GM19397 (cell line): ENCODE data around the gene MAFF.
A peak's percentile ranks its signal among the peaks of the same experiment; 100 is the strongest.

Experiments
- ATAC-seq: cut with Tn5 transposase; IDR thresholded peaks from one replicate; pipeline ENCODE4 v1.9.1; 2021; ENCODE audit warnings: mild to moderate bottlenecking, moderate library complexity; ENCODE audit not compliant: unreplicated experiment

The MAFF gene

GRCh38 chr22:38203090-38203810, 1.5 kb downstream of the MAFF start:
- ATAC-seq = no peak

GRCh38 chr22:38203855-38204514, 2.2 kb downstream of the MAFF start:
- no peak for ATAC-seq

DNA sequence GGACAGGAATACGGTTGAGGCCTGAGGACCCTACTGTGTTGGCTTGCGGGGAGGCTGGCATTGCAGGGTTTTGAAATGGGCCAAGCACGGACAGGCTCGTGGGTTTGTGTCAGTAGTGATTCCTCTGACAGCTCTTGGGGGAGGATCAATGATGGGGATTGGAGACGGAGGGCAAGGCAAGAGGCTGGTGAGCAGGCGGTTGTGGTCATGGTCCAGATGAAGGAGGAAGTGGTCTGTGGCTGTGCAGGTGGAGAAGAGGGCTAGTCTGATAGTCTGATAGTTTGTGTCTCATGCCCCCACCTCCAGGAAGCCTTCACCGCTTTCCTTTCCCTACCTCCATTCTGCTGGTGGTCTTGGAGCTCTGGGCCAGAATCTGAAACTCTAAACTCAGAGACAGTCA, 3.0 kb downstream of the MAFF start:
- ATAC-seq = no peak

DNA sequence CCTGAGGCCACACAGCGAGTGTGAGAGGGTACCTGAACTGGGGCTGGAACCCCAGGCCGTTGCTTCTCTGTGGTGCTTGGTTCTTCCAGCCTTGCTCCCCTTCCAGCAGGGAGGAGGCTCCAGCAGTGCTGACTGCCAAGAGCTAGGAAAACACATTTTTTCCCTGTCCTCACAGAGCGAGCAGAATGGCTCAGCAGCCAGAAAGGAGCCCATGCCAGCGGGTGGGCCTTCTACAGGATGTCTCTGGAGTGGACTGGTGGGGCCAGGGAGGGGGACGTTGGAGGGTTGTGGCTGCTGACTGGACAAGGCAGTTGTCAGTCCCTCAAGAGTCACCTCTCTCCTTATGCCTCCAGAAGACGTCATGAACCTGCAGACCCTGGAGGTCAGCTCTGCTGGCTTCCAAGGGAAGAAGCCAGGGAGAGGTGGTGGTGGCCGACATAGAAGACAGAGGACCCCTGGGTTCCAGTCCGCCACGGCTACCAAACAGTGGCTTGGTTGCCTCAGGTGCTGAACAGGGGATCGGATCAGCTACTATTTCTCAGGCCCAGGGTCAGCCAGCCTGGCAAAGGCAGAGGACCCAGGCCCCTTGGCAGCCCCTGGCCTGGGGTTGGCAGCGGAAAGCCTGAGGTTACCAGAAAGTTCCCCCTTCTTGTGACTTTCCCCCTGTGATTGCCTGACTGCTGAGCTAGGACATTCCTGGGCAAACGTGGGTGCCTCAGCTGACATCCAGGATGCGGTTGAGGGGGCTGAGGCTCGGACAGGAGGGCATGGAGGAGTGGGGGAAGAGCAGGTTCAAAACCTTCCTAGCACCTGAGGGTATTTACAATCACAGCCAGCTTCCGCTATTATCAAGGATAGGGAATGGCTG, 3.7 kb downstream of the MAFF start:
- no peak for ATAC-seq

DNA sequence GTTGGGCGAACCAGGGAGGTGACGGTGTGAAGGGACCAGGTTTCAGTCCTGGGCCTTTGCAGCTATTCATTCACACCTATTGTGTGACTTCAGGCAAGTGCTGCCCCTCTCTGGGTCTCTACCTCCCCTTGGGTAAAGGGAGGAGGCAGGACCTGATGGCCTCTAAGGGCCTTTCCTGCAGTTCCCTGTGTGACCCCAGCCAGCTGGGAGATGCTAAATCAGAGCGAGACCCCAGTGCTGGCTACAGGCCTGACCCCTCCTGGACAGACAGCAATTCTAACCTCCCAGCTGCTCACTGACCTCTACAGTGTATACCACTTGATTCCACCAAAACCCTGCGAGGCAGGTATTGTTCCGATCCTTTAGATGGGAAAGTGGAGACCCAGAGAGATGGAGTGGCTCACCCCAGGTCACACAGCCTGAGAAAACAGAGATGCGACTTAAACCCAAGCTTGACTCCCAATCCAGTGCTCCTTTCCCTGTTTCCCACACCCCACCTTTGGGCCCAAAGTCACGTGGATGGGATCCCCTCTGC, 6.2 kb downstream of the MAFF start:
- no peak for ATAC-seq

GRCh38 chr22:38208551-38208968, 6.8 kb downstream of the MAFF start:
- no peak for ATAC-seq

- ATAC-seq = no peak
Observed at GRCh38 chr22:38211556-38211955, 9.8 kb downstream of the MAFF start.

- no peak for ATAC-seq
Observed at GRCh38 chr22:38212442-38212841, 10.6 kb downstream of the MAFF start.

- no peak for ATAC-seq
Observed at GRCh38 chr22:38213319-38213989, 11.7 kb downstream of the MAFF start.

DNA sequence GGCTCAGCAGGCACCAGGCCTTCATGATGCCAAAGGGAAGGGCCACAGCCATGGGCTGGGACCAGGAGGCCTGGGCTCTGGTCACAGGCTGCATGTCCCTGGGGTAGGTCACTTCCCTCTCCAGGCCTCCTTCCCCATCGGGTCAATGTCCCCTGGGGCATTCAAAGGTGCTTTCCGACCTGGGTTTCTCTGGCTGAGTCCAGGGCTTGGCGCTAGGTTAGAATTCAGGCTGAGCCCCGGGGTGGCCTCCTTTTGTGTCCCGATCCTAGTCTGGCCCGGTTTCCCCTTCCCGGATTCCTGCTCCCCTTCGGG, 12.2 kb downstream of the MAFF start:
- ATAC-seq = peak; percentile 5

DNA sequence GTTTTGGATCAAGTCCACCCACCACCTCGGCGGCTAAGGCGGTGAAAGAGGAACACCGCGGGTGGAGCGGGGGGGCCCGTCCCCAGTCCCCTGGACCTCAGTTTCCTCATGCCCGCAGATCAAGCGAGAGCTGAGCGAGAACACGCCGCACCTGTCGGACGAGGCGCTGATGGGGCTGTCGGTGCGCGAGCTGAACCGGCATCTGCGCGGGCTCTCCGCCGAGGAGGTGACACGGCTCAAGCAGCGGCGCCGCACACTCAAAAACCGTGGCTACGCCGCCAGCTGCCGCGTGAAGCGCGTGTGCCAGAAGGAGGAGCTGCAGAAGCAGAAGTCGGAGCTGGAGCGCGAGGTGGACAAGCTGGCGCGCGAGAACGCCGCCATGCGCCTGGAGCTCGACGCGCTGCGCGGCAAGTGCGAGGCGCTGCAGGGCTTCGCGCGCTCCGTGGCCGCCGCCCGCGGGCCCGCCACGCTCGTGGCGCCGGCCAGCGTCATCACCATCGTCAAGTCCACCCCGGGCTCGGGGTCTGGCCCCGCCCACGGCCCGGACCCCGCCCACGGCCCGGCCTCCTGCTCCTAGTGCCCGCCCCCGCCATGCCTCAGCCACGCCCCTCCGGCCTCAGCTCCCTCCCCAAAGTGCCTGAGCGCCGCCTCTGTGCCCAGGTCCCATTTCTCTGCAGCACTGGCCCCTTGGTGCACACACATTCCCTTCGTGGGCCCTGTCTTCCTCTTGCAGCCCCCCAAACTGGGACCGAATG, 12.7 kb downstream of the MAFF start:
- ATAC-seq = peak; percentile 53

DNA sequence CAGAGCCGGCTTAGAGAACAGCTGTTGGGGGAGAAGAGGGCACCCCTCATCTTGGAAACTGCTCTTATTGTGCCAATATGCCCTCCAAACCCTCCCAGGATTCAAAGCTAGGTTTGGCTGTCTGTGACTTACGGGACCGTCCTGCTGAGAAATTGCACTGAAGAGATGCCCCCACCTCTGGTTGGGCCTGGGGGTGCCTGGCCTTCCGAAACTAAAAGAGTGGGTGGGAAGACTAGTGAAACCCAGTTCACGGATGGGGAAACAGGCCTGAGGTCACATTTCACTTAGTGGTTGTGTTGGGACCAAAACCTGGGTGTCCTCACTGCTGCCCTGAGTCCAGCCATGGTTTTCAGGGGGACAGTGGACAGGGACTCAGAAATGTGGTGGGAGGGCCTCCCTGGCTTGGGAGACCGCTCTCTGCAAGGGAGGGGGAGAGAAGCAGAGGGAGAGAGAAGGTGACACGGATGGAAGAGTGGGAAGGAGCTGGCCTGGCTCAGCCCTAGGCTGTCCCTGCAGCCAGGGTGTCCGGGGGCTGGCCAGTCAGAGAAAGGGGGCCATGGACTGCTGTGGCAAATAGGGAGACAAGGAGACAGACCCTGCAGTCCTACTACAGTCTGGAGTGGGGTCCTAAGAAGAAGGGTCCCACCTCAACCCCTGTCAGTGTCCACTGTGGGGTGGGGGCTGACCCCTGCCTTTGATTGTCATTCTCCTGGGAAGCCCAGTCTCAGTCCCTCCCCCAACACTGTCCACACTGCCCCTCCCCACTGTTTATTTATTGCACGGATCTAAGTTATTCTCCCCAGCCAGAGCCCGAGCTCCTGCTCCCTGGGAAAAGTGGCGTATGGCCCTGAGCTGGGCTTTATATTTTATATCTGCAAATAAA, 13.6 kb downstream of the MAFF start:
- no peak for ATAC-seq

DNA sequence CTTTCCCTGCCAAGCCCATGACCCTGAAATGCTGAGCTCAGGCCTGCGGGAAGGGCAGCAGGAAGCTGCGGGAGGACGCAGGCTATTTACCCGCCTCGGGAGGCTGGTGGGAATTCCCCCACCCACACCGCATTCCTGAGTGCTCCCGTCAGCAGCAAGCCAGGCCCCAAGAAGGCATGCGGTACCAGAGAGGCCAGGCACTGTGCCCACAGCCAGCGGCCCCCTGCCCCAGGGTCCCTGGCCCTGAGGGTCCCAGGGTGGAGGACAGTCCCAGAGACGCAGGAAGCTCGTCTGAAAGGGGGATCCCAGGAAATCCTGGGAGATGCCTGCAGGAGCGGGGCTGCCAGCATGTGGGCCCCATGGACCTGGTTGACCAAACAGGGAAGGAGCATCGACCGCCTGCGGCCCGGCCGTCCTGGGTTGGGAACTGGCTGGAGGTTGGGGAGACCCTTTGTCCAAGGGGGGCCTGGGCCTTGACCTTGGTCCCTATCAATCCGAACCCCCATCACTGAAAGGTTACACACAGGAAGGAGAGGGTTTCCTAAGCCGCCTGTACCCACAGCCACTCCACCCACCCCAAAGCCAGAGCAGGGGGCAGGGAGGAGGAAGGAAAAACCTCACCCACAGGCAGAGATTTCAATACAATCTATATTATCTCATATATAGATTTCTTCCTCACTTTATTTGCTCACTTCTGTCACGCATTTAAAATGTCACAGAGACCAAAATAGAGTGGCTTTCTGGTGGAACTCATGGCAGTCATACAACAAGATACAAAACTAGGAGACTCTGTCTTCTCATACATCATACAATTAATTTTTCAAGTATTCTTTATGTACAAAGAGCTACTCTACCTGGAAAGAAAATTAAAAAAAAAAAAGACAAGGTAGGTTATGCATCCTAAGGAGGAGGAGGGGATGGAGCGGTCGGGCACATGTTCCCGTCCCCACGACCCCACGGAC, 17.1 kb downstream of the MAFF start:
- no peak for ATAC-seq

GRCh38 chr22:38219632-38220031, 17.8 kb downstream of the MAFF start:
- ATAC-seq = no peak

DNA sequence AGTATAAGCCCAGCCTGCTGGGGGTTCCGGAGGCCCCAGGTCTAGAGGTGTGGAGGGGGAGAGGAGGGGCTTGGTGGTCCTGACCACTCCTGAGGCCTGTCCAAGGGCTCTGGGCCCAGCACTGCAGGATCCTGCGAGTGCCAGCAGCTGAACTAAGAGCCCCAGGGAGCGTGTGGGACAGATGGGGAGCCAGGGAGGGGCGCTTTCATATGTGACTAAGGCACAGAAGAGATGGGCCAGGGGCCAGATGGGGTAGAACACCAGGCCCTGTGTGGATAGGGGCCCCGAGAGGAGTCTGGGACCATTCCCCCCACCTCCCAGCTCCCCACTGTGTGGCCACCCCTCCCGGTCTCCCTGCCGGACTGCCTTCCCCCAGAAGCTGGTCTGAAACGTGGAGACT, 18.4 kb downstream of the MAFF start:
- no peak for ATAC-seq

DNA sequence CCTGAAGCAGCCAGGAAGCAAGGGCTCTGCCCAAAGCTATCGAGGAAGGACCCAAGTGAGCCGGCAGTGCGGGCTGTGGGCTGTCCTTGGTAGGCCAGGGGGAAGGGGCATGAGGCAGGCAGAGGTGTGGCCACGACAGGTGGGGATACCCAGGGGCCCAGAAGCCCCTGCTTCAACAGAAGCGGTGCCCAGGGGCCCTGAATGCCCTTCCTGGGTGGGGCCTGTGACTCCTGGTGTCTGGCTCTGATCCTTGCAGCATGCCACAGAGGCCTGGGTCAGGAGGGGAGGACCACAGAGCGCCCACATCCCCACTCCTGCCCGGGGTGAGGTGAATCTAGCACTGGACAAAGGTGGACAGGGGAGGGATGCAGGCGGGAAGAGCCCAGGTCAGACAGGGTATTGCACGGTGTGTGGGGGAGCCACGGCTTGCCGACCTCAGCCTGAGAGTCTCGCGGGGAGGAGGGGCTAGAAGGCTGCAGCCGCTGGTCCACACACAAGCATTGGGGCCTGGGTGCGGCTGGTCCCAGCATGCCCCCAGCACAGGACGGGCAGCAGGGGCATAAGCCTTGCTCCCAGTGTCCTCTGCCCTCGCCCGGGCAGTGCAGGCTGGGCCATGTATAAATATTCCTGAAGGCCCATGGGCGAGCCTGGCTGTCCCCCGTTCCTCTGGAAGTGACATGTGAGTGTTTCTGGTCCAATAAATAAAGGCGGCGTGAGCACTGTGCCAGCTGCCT, 19.0 kb downstream of the MAFF start:
- no peak for ATAC-seq

- ATAC-seq = no peak
Observed at GRCh38 chr22:38221407-38221806, 19.6 kb downstream of the MAFF start.
